Gastrocnemius medialis (tissue), 4 donors: Measurements from ENCODE around the gene VDAC1. TPM values are rescaled to one million over a fixed set of nuclear protein-coding genes. Genes with fewer than 3 reads are reported as not detected.
A peak's percentile ranks its signal among the peaks of the same experiment; 100 is the strongest.

Source experiments
- ATAC-seq, 2 donors: fragments of 150-250 bp; one replicate each; pipeline ENCODE4 v1.9.1; 2016
- DNase-seq, 2 donors: peaks; one replicate each; pipeline ENCODE4 v3.0.0-alpha.2; 2019
- H3K27ac ChIP-seq, 4 donors: fragments of 200-600 bp; sonication (generic); 1 replicate in 1 of 4; 2 replicates in 3 of 4; pipeline ENCODE4 v1.5.1; 2016 to 2018; ENCODE audit warnings: mild to moderate bottlenecking in 2 of 4, moderate library complexity in 1 of 4
- H3K27me3 ChIP-seq, 3 donors: fragments of 200-600 bp; sonication (generic) in 2 of 3; 1 replicate in 1 of 3; 2 replicates in 2 of 3; pipeline versions ENCODE4 v1.5.1 to v1.6.0; 2016 to 2019; ENCODE audit warnings: mild to moderate bottlenecking in 1 of 3, moderate library complexity in 1 of 3
- H3K36me3 ChIP-seq, 2 donors: fragments of 200-600 bp; sonication (generic) in 1 of 2; one replicate each; pipeline ENCODE4 v1.5.1; 2017 to 2018
- H3K4me1 ChIP-seq, 2 donors: fragments of 200-600 bp; sonication (generic) in 1 of 2; one replicate each; pipeline ENCODE4 v1.5.1; 2016 to 2017; ENCODE audit warnings: mild to moderate bottlenecking in 2 of 2
- H3K4me3 ChIP-seq, 4 donors: fragments of 200-600 bp; sonication (generic) in 3 of 4; 1 replicate in 1 of 4; 2 replicates in 3 of 4; pipeline ENCODE4 v1.5.1; 2016 to 2019; ENCODE audit warnings: mild to moderate bottlenecking in 2 of 4
- H3K9me3 ChIP-seq, 3 donors: fragments of 200-600 bp; sonication (generic) in 2 of 3; 1 replicate in 1 of 3; 2 replicates in 2 of 3; pipeline ENCODE4 v1.5.1; 2016 to 2019
- CTCF ChIP-seq, 5 experiments: fragments of 450-650 bp in 3 of 5; fragments of 200-600 bp in 2 of 5; sonication (generic) in 2 of 5; IDR thresholded peaks in 4 of 5; conservative IDR thresholded peaks in 1 of 5; 1 replicate in 4 of 5; 2 replicates in 1 of 5; pipeline ENCODE4 v1.5.1; 2016 to 2019; ENCODE audit warnings: antibody characterized with exemption in 5 of 5, mild to moderate bottlenecking in 3 of 5, moderate library complexity in 3 of 5
- POLR2A ChIP-seq, 2 donors: fragments of 450-650 bp; IDR thresholded peaks; one replicate each; pipeline ENCODE4 v1.6.1; 2017; ENCODE audit warnings: antibody characterized with exemption in 2 of 2, mild to moderate bottlenecking in 2 of 2, moderate library complexity in 2 of 2
- in situ Hi-C, 4 donors: fragments of 200-750 bp; cut with MboI; loops; one replicate each; pipeline versions ENCODE4 v1.15.0 to v1.8.0; 2017; ENCODE audit warnings: low sequenced_read_pairs in 4 of 4
- intact Hi-C: fragments of 100-400 bp; cut with DNase I; formaldehyde crosslinking; loops from one replicate; pipeline ENCODE4 v1.15.1; 2023; ENCODE audit warnings: low total_unique reads
- total RNA-seq, 4 donors: library from RNA; depleted of rRNA; stranded (reverse); fragments of >200 nt; gene quantifications; one replicate each; pipeline versions ENCODE4 v1.1.0 to v1.2.3, GENCODE V29; 2016

Gene VDAC1
- total RNA-seq, 4 donors from 2014 or later = 412 to 611 (median 495) TPM

- in situ Hi-C loops (no loop called here), intact Hi-C loops (loop anchor here (10.0 kb wide), 2 partner anchors 616 to 1634 kb away; no protein-coding TSS in a partner anchor)
- H3K4me1 ChIP-seq = peaks cover 12 to 16% of the 10 kb centered on the region in 2 donors
- H3K9me3 ChIP-seq = no peaks in the 10 kb centered on the region
- ATAC-seq (no peak), DNase-seq (no peak)
- no peaks in the 10 kb centered on the region for H3K27me3 ChIP-seq
- H3K36me3 ChIP-seq = no peaks in the 10 kb centered on the region
- no peak overlapping the region for H3K4me3 ChIP-seq
- no peak overlapping the region for H3K27ac ChIP-seq
- no peak for TF ChIP-seq CTCF (IDR thresholded peaks at IDR 0.05 in 4 of 5, conservative IDR thresholded peaks at IDR 0.05 in 1 of 5)
Observed at GRCh38 chr5:134008266-134008749, 3.5 kb upstream of the VDAC1 start.

GRCh38 chr5:134007581-134008265, 2.9 kb upstream of the VDAC1 start:
- ATAC-seq (no peak), DNase-seq (no peak)
- no peaks in the 10 kb centered on the region for H3K36me3 ChIP-seq
- in situ Hi-C loops (no loop called here), intact Hi-C loops (loop anchor here (10.0 kb wide), 2 partner anchors 617 to 1633 kb away; no protein-coding TSS in a partner anchor)
- peaks cover 18 to 22% of the 10 kb centered on the region in 2 donors for H3K4me1 ChIP-seq
- H3K27ac ChIP-seq = peak overlapping the region in 1 of 4 donors; percentile 1
- H3K4me3 ChIP-seq = no peak overlapping the region
- no peaks in the 10 kb centered on the region for H3K9me3 ChIP-seq
- TF ChIP-seq CTCF (IDR thresholded peaks at IDR 0.05 in 4 of 5, conservative IDR thresholded peaks at IDR 0.05 in 1 of 5) (no peak), POLR2A (IDR thresholded peaks at IDR 0.05) (no peak)
- no peaks in the 10 kb centered on the region for H3K27me3 ChIP-seq

GRCh38 chr5:134006115-134006514, 1.3 kb upstream of the VDAC1 start:
- Histone ChIP-seq H3K27ac (peak overlapping the region; percentile 91 to 100 (median 98)), H3K36me3 (no peaks in the 10 kb centered on the region), H3K4me3 (peak overlapping the region; percentile 72 to 96 (median 84)), H3K4me1 (peaks cover 34 to 38% of the 10 kb centered on the region in 2 donors), H3K9me3 (no peaks in the 10 kb centered on the region), H3K27me3 (no peaks in the 10 kb centered on the region)
- TF ChIP-seq CTCF (IDR thresholded peaks at IDR 0.05 in 4 of 5, conservative IDR thresholded peaks at IDR 0.05 in 1 of 5) = no peak
- no peak for TF ChIP-seq POLR2A (IDR thresholded peaks at IDR 0.05)
- in situ Hi-C loops = no loop called here
- ATAC-seq = no peak
- intact Hi-C loops = loop anchor here (10.0 kb wide), 2 partner anchors 619 to 1631 kb away; no protein-coding TSS in a partner anchor
- DNase-seq = no peak

GRCh38 chr5:134005417-134006061, 764 bp upstream of the VDAC1 start:
- DNase-seq = peak in 1 of 2 donors; percentile 68
- ATAC-seq = peak; percentile 24 to 43
- in situ Hi-C loops = no loop called here
- intact Hi-C loops = loop anchor here (2.0 to 10.0 kb wide), 3 partner anchors 37 to 1631 kb away; partner anchors contain the start of gene C5orf15
- Histone ChIP-seq H3K27me3 (no peaks in the 10 kb centered on the region), H3K27ac (peak overlapping the region; percentile 91 to 100 (median 98)), H3K4me1 (peaks cover 40 to 44% of the 10 kb centered on the region in 2 donors), H3K9me3 (no peaks in the 10 kb centered on the region), H3K36me3 (no peaks in the 10 kb centered on the region), H3K4me3 (peak overlapping the region; percentile 72 to 96 (median 84))
- TF ChIP-seq POLR2A (IDR thresholded peaks at IDR 0.05) = no peak
- TF ChIP-seq CTCF (IDR thresholded peaks at IDR 0.05 in 4 of 5, conservative IDR thresholded peaks at IDR 0.05 in 1 of 5) = peak in 1 of 5 experiments; percentile 1
